ENCODE results near the gene BOLA3.

BOLA3 gene

DNA sequence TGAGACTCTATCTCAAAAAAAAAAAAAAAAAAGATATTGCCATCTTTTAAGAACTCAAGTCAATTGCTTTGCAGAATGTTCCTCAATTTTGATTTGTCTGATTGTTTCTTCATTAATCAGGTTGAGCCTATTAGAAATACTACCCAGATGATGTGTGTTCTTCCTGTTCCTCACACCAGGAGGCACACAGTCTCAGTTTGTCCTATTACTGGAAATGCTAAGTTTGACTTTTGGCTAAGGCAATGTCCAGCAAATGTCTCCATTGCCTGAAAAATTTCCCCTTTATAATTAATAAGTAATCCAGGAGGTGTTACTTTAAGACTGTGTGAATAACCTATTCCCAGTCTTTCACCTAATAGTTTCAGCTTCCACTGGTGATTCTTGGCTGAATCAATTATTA is 28.4 kb downstream of the BOLA3 start:
- in situ Hi-C loops (cut with HindIII; ENCODE audit: low sequenced_read_pairs), result no loop called here
- no peak for TF ChIP-seq CTCF (IDR thresholded peaks at IDR 0.05; ENCODE audit: low read depth, low read length, missing control alignments)
- no peak overlapping the region for H3K4me3 ChIP-seq (ENCODE audit: low read depth, low read length)
- no peak for DNase-seq (ENCODE audit: low read depth)

DNA sequence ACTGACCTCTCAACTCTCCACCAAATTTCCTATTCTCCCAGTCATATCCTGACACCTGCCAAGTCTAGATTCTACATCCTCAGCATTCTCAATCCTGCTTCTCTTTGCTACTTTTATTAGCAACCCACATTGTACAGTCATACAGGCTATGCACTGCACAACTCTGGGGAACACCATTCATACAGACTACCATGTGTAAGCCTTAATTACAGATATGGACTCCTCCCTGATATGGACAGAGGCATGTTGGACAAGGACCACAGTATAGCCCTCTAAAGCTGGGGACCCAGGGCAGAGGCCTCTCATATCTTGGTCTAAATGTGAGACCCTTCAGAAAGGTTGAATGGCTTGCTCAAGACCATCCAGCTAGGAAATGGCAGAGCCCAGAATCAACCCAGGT is 36.3 kb downstream of the BOLA3 start:
- no peak for TF ChIP-seq CTCF (IDR thresholded peaks at IDR 0.05; ENCODE audit: low read depth, low read length, missing control alignments)
- H3K4me3 ChIP-seq (ENCODE audit: low read depth, low read length), result no peak overlapping the region
- in situ Hi-C loops (cut with HindIII; ENCODE audit: low sequenced_read_pairs), result loop anchor here (5.0 kb wide), 1 partner anchor 54 kb away; no protein-coding TSS in a partner anchor
- no peak for DNase-seq (ENCODE audit: low read depth)

DNA sequence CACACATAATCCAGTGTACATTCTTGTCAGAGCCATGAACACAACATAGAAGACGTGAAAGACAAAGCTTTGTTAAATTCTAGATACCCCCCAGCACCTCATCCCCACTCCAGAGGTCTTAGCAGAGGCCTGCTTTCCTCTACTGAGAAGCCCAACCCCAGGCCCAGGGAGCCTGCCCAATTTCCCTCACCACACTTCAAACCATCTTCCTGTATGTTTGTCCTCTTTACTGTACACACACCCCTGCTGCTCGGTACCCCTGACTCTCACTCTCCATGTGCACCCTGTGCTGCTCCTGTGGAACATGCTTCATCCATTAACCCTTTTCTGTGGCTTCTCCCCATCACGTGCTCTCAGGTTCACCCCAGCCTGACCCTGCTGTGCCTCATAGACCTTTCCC is 37.2 kb downstream of the BOLA3 start:
- no peak for TF ChIP-seq CTCF (IDR thresholded peaks at IDR 0.05; ENCODE audit: low read depth, low read length, missing control alignments)
- no peak overlapping the region for H3K4me3 ChIP-seq (ENCODE audit: low read depth, low read length)
- in situ Hi-C loops (cut with HindIII; ENCODE audit: low sequenced_read_pairs), result loop anchor here (5.0 kb wide), 1 partner anchor 53 kb away; no protein-coding TSS in a partner anchor
- no peak for DNase-seq (ENCODE audit: low read depth)

DNA sequence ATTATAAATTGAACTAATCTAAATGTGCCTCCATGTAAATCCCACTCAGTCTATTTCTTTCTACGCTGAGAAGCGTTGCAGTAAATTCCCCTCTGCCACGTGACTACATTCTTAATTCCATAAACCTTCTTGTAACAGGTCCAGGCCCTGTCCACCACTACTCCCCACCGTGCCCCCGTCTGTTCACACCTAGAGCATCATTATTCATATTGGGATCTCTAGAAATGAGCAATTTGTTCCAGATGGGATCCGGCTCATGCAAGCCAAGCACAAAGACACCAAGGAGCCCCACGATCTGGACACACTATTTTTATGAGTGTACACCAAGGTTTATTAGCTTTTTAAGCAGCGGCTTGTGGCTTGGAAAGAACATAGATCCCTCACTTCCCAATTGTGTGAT is 38.2 kb downstream of the BOLA3 start:
- in situ Hi-C loops (cut with HindIII; ENCODE audit: low sequenced_read_pairs), result no loop called here
- no peak for DNase-seq (ENCODE audit: low read depth)
- no peak overlapping the region for H3K4me3 ChIP-seq (ENCODE audit: low read depth, low read length)
- no peak for TF ChIP-seq CTCF (IDR thresholded peaks at IDR 0.05; ENCODE audit: low read depth, low read length, missing control alignments)

DNA sequence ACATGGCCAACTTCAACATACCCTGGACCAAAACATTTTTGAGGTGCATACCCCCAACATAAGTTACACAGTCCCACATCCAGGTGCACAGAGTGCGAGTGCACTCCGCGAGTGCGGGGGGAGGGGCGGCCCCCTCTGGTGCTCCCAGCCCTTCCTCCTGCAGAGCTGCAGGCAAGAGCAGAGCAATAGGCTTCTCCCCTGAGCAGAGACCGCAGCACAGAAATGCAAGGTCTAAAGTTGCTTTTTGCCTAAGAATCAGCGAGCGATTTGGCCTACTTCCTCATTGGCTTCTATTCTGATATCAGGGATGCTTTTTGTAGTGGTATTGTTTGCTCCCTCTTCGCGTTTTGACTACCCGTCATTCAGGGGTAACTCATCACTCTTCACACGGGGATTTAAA is 40.6 kb downstream of the BOLA3 start:
- in situ Hi-C loops (cut with HindIII; ENCODE audit: low sequenced_read_pairs), result no loop called here
- DNase-seq (ENCODE audit: low read depth), result no peak
- TF ChIP-seq CTCF (IDR thresholded peaks at IDR 0.05; ENCODE audit: low read depth, low read length, missing control alignments), result no peak

GRCh38 chr2:74105413-74105812 is 42.3 kb downstream of the BOLA3 start:
- TF ChIP-seq CTCF (IDR thresholded peaks at IDR 0.05; ENCODE audit: low read depth, low read length, missing control alignments), result no peak
- no peak for DNase-seq (ENCODE audit: low read depth)
- no peak overlapping the region for H3K4me3 ChIP-seq (ENCODE audit: low read depth, low read length)
- in situ Hi-C loops (cut with HindIII; ENCODE audit: low sequenced_read_pairs), result no loop called here

More for the DNA sequence above, 40.6 kb downstream of the BOLA3 start:
- no peak overlapping the region for H3K4me3 ChIP-seq (ENCODE audit: low read depth, low read length)

GRCh38 chr2:74104839-74105238 is 42.9 kb downstream of the BOLA3 start:
- in situ Hi-C loops (cut with HindIII; ENCODE audit: low sequenced_read_pairs), result no loop called here
- no peak for DNase-seq (ENCODE audit: low read depth)
- no peak overlapping the region for H3K4me3 ChIP-seq (ENCODE audit: low read depth, low read length)
- peak; percentile 13 for TF ChIP-seq CTCF (IDR thresholded peaks at IDR 0.05; ENCODE audit: low read depth, low read length, missing control alignments)

Measured in astrocyte of the cerebellum (primary cell).